ENCODE measurements around the gene SELENOO.

The SELENOO gene

GRCh38 chr22:50218153-50218995 lies 17.6 kb downstream of the SELENOO start:
- no peaks in the 10 kb centered on the region for H3K27me3 ChIP-seq (ENCODE audit: control insufficient read depth in 1 of 2, insufficient read depth in 2 of 2, low read length in 2 of 2)
- no peak overlapping the region for H3K9ac ChIP-seq (ENCODE audit: low read length)
- no peak overlapping the region for H3K27ac ChIP-seq (ENCODE audit: low read depth, low read length)
- H3K9me3 ChIP-seq (ENCODE audit: low read length): no peaks in the 10 kb centered on the region
- no peaks in the 10 kb centered on the region for H3K4me1 ChIP-seq (ENCODE audit: insufficient read depth, low read length)
- no peak overlapping the region for H3K4me3 ChIP-seq (ENCODE audit: low read depth in 1 of 2, low read length in 2 of 2)
- peaks cover 69% of the 10 kb centered on the region for H3K36me3 ChIP-seq (ENCODE audit: insufficient read depth, low read length)

- H3K27ac ChIP-seq (ENCODE audit: low read depth, low read length): no peak overlapping the region
- H3K36me3 ChIP-seq (ENCODE audit: insufficient read depth, low read length): peaks cover 74% of the 10 kb centered on the region
- H3K9me3 ChIP-seq (ENCODE audit: low read length): no peaks in the 10 kb centered on the region
- H3K4me3 ChIP-seq (ENCODE audit: low read depth in 1 of 2, low read length in 2 of 2): no peak overlapping the region
- H3K27me3 ChIP-seq (ENCODE audit: control insufficient read depth in 1 of 2, insufficient read depth in 2 of 2, low read length in 2 of 2): no peaks in the 10 kb centered on the region
- no peak overlapping the region for H3K9ac ChIP-seq (ENCODE audit: low read length)
- no peaks in the 10 kb centered on the region for H3K4me1 ChIP-seq (ENCODE audit: insufficient read depth, low read length)
Observed at GRCh38 chr22:50218996-50219727, 18.4 kb downstream of the SELENOO start.

- no peaks in the 10 kb centered on the region for H3K4me1 ChIP-seq (ENCODE audit: insufficient read depth, low read length)
Observed at GRCh38 chr22:50219800-50220602, 19.2 kb downstream of the SELENOO start.

DNA sequence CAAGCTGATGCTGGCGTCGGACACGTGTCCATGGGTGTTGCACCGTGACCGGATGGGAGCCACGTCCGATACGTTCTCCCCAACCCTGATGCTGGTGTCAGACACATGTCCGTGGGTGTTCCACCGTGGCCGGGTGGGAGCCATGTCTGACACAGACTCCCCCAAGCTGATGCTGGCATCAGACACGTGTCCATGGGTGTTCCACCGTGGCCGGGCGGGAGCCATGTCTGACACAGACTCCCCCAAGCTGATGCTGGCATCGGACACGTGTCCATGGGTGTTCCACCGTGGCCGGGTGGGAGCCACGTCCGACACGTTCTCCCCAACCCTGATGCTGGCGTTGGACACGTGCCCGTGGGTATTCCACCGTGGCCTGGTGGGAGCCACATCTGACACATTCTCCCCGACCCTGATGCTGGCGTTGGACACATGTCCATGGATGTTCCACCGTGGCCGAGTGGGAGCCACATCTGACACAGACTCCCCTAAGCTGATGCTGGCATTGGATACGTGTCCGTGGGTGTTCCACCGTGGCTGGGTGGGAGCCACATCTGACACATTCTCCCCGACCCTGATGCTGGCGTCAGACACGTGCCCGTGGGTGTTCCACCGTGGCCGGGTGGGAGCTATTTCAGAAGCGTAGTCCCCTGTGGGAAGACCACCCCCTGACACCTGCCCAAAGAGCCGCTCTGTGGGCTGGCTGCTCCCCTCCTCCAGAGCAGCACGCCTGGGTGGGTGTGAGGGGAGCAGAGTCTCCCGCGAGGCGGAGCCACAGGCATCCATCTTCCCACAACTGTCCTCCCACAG lies 20.0 kb downstream of the SELENOO start:
- Histone ChIP-seq H3K9me3 (ENCODE audit: low read length) (no peaks in the 10 kb centered on the region), H3K4me3 (ENCODE audit: low read depth in 1 of 2, low read length in 2 of 2) (no peak overlapping the region)

More at GRCh38 chr22:50219800-50220602, 19.2 kb downstream of the SELENOO start:
- H3K4me3 ChIP-seq (ENCODE audit: low read depth in 1 of 2, low read length in 2 of 2): peak overlapping the region in 1 of 2 donors; percentile 20
- H3K27ac ChIP-seq (ENCODE audit: low read depth, low read length): no peak overlapping the region
- H3K36me3 ChIP-seq (ENCODE audit: insufficient read depth, low read length): peaks cover 76% of the 10 kb centered on the region
- no peak overlapping the region for H3K9ac ChIP-seq (ENCODE audit: low read length)
- H3K9me3 ChIP-seq (ENCODE audit: low read length): no peaks in the 10 kb centered on the region
- no peaks in the 10 kb centered on the region for H3K27me3 ChIP-seq (ENCODE audit: control insufficient read depth in 1 of 2, insufficient read depth in 2 of 2, low read length in 2 of 2)

GRCh38 chr22:50221410-50222300 lies 20.8 kb downstream of the SELENOO start:
- no peaks in the 10 kb centered on the region for H3K9me3 ChIP-seq (ENCODE audit: low read length)
- H3K4me3 ChIP-seq (ENCODE audit: low read depth in 1 of 2, low read length in 2 of 2): no peak overlapping the region
- H3K9ac ChIP-seq (ENCODE audit: low read length): no peak overlapping the region
- no peak overlapping the region for H3K27ac ChIP-seq (ENCODE audit: low read depth, low read length)
- H3K4me1 ChIP-seq (ENCODE audit: insufficient read depth, low read length): no peaks in the 10 kb centered on the region
- H3K27me3 ChIP-seq (ENCODE audit: control insufficient read depth in 1 of 2, insufficient read depth in 2 of 2, low read length in 2 of 2): no peaks in the 10 kb centered on the region
- H3K36me3 ChIP-seq (ENCODE audit: insufficient read depth, low read length): peaks cover 76% of the 10 kb centered on the region

More for the DNA sequence above, 20.0 kb downstream of the SELENOO start:
- no peaks in the 10 kb centered on the region for H3K4me1 ChIP-seq (ENCODE audit: insufficient read depth, low read length)
- peaks cover 78% of the 10 kb centered on the region for H3K36me3 ChIP-seq (ENCODE audit: insufficient read depth, low read length)
- no peak overlapping the region for H3K9ac ChIP-seq (ENCODE audit: low read length)
- no peaks in the 10 kb centered on the region for H3K27me3 ChIP-seq (ENCODE audit: control insufficient read depth in 1 of 2, insufficient read depth in 2 of 2, low read length in 2 of 2)
- no peak overlapping the region for H3K27ac ChIP-seq (ENCODE audit: low read depth, low read length)

GRCh38 chr22:50222508-50222907 lies 21.7 kb downstream of the SELENOO start:
- H3K4me1 ChIP-seq (ENCODE audit: insufficient read depth, low read length): no peaks in the 10 kb centered on the region
- peaks cover 75% of the 10 kb centered on the region for H3K36me3 ChIP-seq (ENCODE audit: insufficient read depth, low read length)
- no peak overlapping the region for H3K27ac ChIP-seq (ENCODE audit: low read depth, low read length)
- H3K9me3 ChIP-seq (ENCODE audit: low read length): no peaks in the 10 kb centered on the region
- no peak overlapping the region for H3K9ac ChIP-seq (ENCODE audit: low read length)
- H3K27me3 ChIP-seq (ENCODE audit: control insufficient read depth in 1 of 2, insufficient read depth in 2 of 2, low read length in 2 of 2): no peaks in the 10 kb centered on the region
- H3K4me3 ChIP-seq (ENCODE audit: low read depth in 1 of 2, low read length in 2 of 2): no peak overlapping the region

DNA sequence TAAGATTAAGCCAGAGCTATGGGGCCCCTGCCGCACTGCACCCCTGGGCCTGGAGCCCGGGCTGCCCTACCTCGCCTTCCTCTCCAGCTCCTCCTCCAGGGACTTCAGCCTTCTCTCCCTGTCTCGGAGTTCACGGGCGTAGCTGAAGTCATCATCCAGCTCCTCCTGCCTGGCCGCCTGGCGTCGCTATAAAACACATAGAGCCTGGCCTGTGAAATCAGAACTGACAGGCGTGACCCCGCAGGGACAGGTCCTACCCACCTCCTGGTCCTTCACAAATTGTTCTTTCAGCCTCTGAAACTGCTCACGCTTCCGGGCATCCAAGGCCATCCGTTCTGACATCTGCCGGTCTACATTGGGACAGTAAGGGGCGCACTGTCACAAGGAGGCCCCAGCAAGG lies 23.3 kb downstream of the SELENOO start:
- Histone ChIP-seq H3K9me3 (ENCODE audit: low read length) (no peaks in the 10 kb centered on the region), H3K27ac (ENCODE audit: low read depth, low read length) (no peak overlapping the region), H3K9ac (ENCODE audit: low read length) (no peak overlapping the region)

GRCh38 chr22:50225200-50225969 lies 24.6 kb downstream of the SELENOO start:
- H3K36me3 ChIP-seq (ENCODE audit: insufficient read depth, low read length): peaks cover 68% of the 10 kb centered on the region
- no peaks in the 10 kb centered on the region for H3K27me3 ChIP-seq (ENCODE audit: control insufficient read depth in 1 of 2, insufficient read depth in 2 of 2, low read length in 2 of 2)
- no peak overlapping the region for H3K27ac ChIP-seq (ENCODE audit: low read depth, low read length)
- no peak overlapping the region for H3K4me3 ChIP-seq (ENCODE audit: low read depth in 1 of 2, low read length in 2 of 2)
- H3K9me3 ChIP-seq (ENCODE audit: low read length): no peaks in the 10 kb centered on the region
- H3K9ac ChIP-seq (ENCODE audit: low read length): no peak overlapping the region
- no peaks in the 10 kb centered on the region for H3K4me1 ChIP-seq (ENCODE audit: insufficient read depth, low read length)

More for the DNA sequence above, 23.3 kb downstream of the SELENOO start:
- Histone ChIP-seq H3K4me1 (ENCODE audit: insufficient read depth, low read length) (no peaks in the 10 kb centered on the region), H3K36me3 (ENCODE audit: insufficient read depth, low read length) (peaks cover 63% of the 10 kb centered on the region), H3K4me3 (ENCODE audit: low read depth in 1 of 2, low read length in 2 of 2) (no peak overlapping the region), H3K27me3 (ENCODE audit: control insufficient read depth in 1 of 2, insufficient read depth in 2 of 2, low read length in 2 of 2) (no peaks in the 10 kb centered on the region)

- H3K36me3 ChIP-seq (ENCODE audit: insufficient read depth, low read length): peaks cover 59% of the 10 kb centered on the region
- H3K9ac ChIP-seq (ENCODE audit: low read length): no peak overlapping the region
- no peak overlapping the region for H3K4me3 ChIP-seq (ENCODE audit: low read depth in 1 of 2, low read length in 2 of 2)
- H3K27ac ChIP-seq (ENCODE audit: low read depth, low read length): no peak overlapping the region
- H3K27me3 ChIP-seq (ENCODE audit: control insufficient read depth in 1 of 2, insufficient read depth in 2 of 2, low read length in 2 of 2): no peaks in the 10 kb centered on the region
- H3K4me1 ChIP-seq (ENCODE audit: insufficient read depth, low read length): no peaks in the 10 kb centered on the region
- no peaks in the 10 kb centered on the region for H3K9me3 ChIP-seq (ENCODE audit: low read length)
Observed at GRCh38 chr22:50226063-50226874, 25.5 kb downstream of the SELENOO start.

Measured in muscle layer of colon (tissue), 2 donors.